HepG2 (cell line): ENCODE measurements around the gene DDIT4. TPM values are rescaled to one million over a fixed set of nuclear protein-coding genes. Genes with fewer than 3 reads are reported as not detected.
A peak's percentile ranks its signal among the peaks of the same experiment; 100 is the strongest.

Experiments used
- FOXP4 ChIP-seq: sonication (generic); formaldehyde crosslinking; IDR thresholded peaks from 2 replicates; pipeline ENCODE4 v1.4.0; 2020; ENCODE audit warnings: missing genetic modification reagents
- MAFG ChIP-seq: sonication (generic); formaldehyde crosslinking; IDR thresholded peaks from 2 replicates; pipeline ENCODE4 v1.5.1; 2020; ENCODE audit warnings: mild to moderate bottlenecking, missing genetic modification reagents
- MAZ ChIP-seq, 2 experiments: sonication (generic) in 1 of 2; formaldehyde crosslinking in 1 of 2; IDR thresholded peaks; 2 replicates each; pipeline versions ENCODE4 v1.5.0 to v1.6.1; 2012 to 2020; ENCODE audit warnings: low read depth in 2 of 2, mild to moderate bottlenecking in 2 of 2, borderline replicate concordance in 1 of 2, improper control_type of control experiment in 1 of 2, low read length in 1 of 2, missing genetic modification reagents in 1 of 2, moderate library complexity in 1 of 2
- MED8 ChIP-seq: sonication (generic); formaldehyde crosslinking; IDR thresholded peaks from 2 replicates; pipeline ENCODE4 v1.8.1; 2023; ENCODE audit warnings: mild to moderate bottlenecking, missing genetic modification reagents; ENCODE audit not compliant: insufficient replicate concordance
- NCOA5 ChIP-seq: sonication (generic); formaldehyde crosslinking; IDR thresholded peaks from 2 replicates; pipeline ENCODE4 v1.4.0; 2020; ENCODE audit warnings: missing genetic modification reagents
- PAWR ChIP-seq: sonication (generic); formaldehyde crosslinking; IDR thresholded peaks from 2 replicates; pipeline ENCODE4 v1.4.0; 2020; ENCODE audit warnings: missing genetic modification reagents, mild to moderate bottlenecking, borderline replicate concordance
- RFX5 ChIP-seq: IDR thresholded peaks from 2 replicates; pipeline ENCODE4 v1.6.1; 2011; ENCODE audit warnings: low read depth, low read length, improper control_type of control experiment
- RNF219 ChIP-seq: sonication (generic); formaldehyde crosslinking; IDR thresholded peaks from 2 replicates; pipeline ENCODE4 v1.5.0; 2020; ENCODE audit warnings: mild to moderate bottlenecking, missing genetic modification reagents
- TBX3 ChIP-seq: fragments of 450-650 bp; IDR thresholded peaks from 2 replicates; pipeline ENCODE4 v1.6.1; 2017; ENCODE audit warnings: antibody characterized with exemption, mild to moderate bottlenecking, inconsistent platforms, borderline replicate concordance
- TIGD3 ChIP-seq: sonication (generic); formaldehyde crosslinking; IDR thresholded peaks from 2 replicates; pipeline ENCODE4 v1.5.1; 2020; ENCODE audit warnings: mild to moderate bottlenecking, missing genetic modification reagents, borderline replicate concordance
- ZFP36L2 ChIP-seq: sonication (generic); formaldehyde crosslinking; IDR thresholded peaks from 2 replicates; pipeline ENCODE4 v1.4.0; 2020; ENCODE audit warnings: missing genetic modification reagents
- ZNF335 ChIP-seq: sonication (generic); formaldehyde crosslinking; IDR thresholded peaks from 2 replicates; pipeline ENCODE4 v1.4.0; 2020; ENCODE audit warnings: missing genetic modification reagents
- ZNF430 ChIP-seq: sonication (generic); formaldehyde crosslinking; IDR thresholded peaks from 2 replicates; pipeline ENCODE4 v1.9.0; 2021; ENCODE audit warnings: mild to moderate bottlenecking, missing genetic modification reagents
- ZNF589 ChIP-seq: sonication (generic); formaldehyde crosslinking; conservative IDR thresholded peaks from 2 replicates; pipeline ENCODE4 v1.8.0; 2022; ENCODE audit warnings: mild to moderate bottlenecking, moderate library complexity, missing genetic modification reagents
- ZNF605 ChIP-seq: sonication (generic); formaldehyde crosslinking; IDR thresholded peaks from 2 replicates; pipeline ENCODE4 v1.8.0; 2022; ENCODE audit warnings: mild to moderate bottlenecking, missing genetic modification reagents
- ZNF639 ChIP-seq: conservative IDR thresholded peaks from 2 replicates; pipeline ENCODE4 v1.6.1; 2018; ENCODE audit warnings: missing genetic modification reagents
- ZNF670 ChIP-seq: sonication (generic); formaldehyde crosslinking; IDR thresholded peaks from 2 replicates; pipeline ENCODE4 v1.8.0; 2022; ENCODE audit warnings: mild to moderate bottlenecking, missing genetic modification reagents, borderline replicate concordance
- ZNF773 ChIP-seq: sonication (generic); formaldehyde crosslinking; IDR thresholded peaks from 2 replicates; pipeline ENCODE4 v1.4.0; 2020; ENCODE audit warnings: missing genetic modification reagents, borderline replicate concordance
- ZNF788 ChIP-seq: sonication (generic); formaldehyde crosslinking; IDR thresholded peaks from 2 replicates; pipeline ENCODE4 v1.5.0; 2020; ENCODE audit warnings: mild to moderate bottlenecking, missing genetic modification reagents, borderline replicate concordance
- polyA plus RNA-seq, 8 experiments: library from polyadenylated mRNA; depleted of rRNA in 3 of 8; stranded (reverse) in 7 of 8; unstranded in 1 of 8; fragments of >200 nt; fragmentation: Illumina TruSeq in 4 of 8; extraction: Trizol in 4 of 8; gene quantifications; 2 replicates each; pipeline versions ENCODE4 v1.2.1 to v1.2.3, GENCODE V29; 2011 to 2016; ENCODE audit warnings: low read depth in 4 of 8, missing spikeins in 1 of 8, mixed read lengths in 1 of 8; ENCODE audit not compliant: insufficient read depth in 1 of 8
- total RNA-seq, 5 experiments: library from RNA; depleted of rRNA; stranded (reverse); fragments of >200 nt; fragmentation: Illumina TruSeq; extraction: Trizol; gene quantifications; 2 replicates each; pipeline ENCODE4 v1.2.3, GENCODE V29; 2016; ENCODE audit warnings: low read depth in 1 of 5

DDIT4 gene
- total and polyA plus RNA-seq, 2 of the 13 experiments (the other 11 are each of a cell fraction or from before 2014, with no cell fraction given), result 35.6 to 40.7 TPM

GRCh38 chr10:72319416-72320254, 45.9 kb downstream of the DDIT4 start (continued):
- TF ChIP-seq RNF219 (no peak), MAFG (no peak), NCOA5 (CRISPR knock-in tag) (no peak), TBX3 (0 out of 2 replicates have a peak, but pooled peaks have one; percentile 9), ZNF788 (CRISPR knock-in tag) (peak; percentile 71; the same call in 1 of the 2 replicates), ZNF773 (CRISPR knock-in tag) (no peak), MED8 (CRISPR knock-in tag) (peak; percentile 80), RFX5 (no peak), ZFP36L2 (CRISPR knock-in tag) (no peak), ZNF605 (CRISPR knock-in tag) (no peak), TIGD3 (CRISPR knock-in tag) (peak; percentile 74; the same call in 1 of the 2 replicates), ZNF430 (CRISPR knock-in tag) (peak; percentile 42), ZNF639 (peak; percentile 71; the same call in 1 of the 2 replicates), ZNF335 (CRISPR knock-in tag) (no peak), FOXP4 (peak; percentile 84), MAZ (IDR thresholded peaks at IDR 0.05; ENCODE audit: borderline replicate concordance, low read depth, low read length) (peak; percentile 74), MAZ (CRISPR knock-in tag; IDR thresholded peaks at IDR 0.05; ENCODE audit: low read depth) (peak; percentile 88), ZNF670 (CRISPR knock-in tag) (peak; percentile 79; the same call in 1 of the 2 replicates), ZNF589 (CRISPR knock-in tag) (no peak; the same call in 1 of the 2 replicates), PAWR (CRISPR knock-in tag) (no peak)
